Upper lobe of left lung (tissue), 6 donors: ENCODE data around the gene FCER2. TPM values are rescaled to one million over a fixed set of nuclear protein-coding genes. Genes with fewer than 3 reads are reported as not detected.
A peak's percentile ranks its signal among the peaks of the same experiment; 100 is the strongest.
"Not testable (repeated sequence)": the region's sequence is repeated elsewhere in the genome, so short reads cannot be mapped to it uniquely, and the experiment has no call there.

ENCODE experiments used
- ATAC-seq, 2 donors: fragments of 200-7000 bp; cut with Tn5 transposase; one replicate each; pipeline ENCODE4 v1.9.1; 2022; ENCODE audit warnings: mild to moderate bottlenecking in 2 of 2, moderate library complexity in 2 of 2; ENCODE audit not compliant: low FRiP score in 2 of 2
- DNase-seq, 2 donors: peaks; one replicate each; pipeline ENCODE4 v3.0.0-alpha.2; 2019 to 2020
- H3K27ac ChIP-seq, 4 donors: fragments of 200-600 bp; sonication (generic); one replicate each; pipeline ENCODE4 v1.5.1; 2016 to 2019
- H3K27me3 ChIP-seq, 4 donors: fragments of 200-600 bp; sonication (generic); one replicate each; pipeline ENCODE4 v1.5.1; 2017 to 2019
- H3K36me3 ChIP-seq, 4 donors: fragments of 200-600 bp; sonication (generic); one replicate each; pipeline ENCODE4 v1.5.1; 2016 to 2019
- H3K4me1 ChIP-seq, 4 donors: fragments of 200-600 bp; sonication (generic); one replicate each; pipeline ENCODE4 v1.5.1; 2018 to 2019
- H3K4me3 ChIP-seq, 4 donors: fragments of 200-600 bp; sonication (generic); one replicate each; pipeline ENCODE4 v1.5.1; 2017 to 2019; ENCODE audit warnings: mild to moderate bottlenecking in 2 of 4, moderate library complexity in 1 of 4
- H3K9me3 ChIP-seq, 4 donors: fragments of 200-600 bp; sonication (generic); one replicate each; pipeline ENCODE4 v1.5.1; 2018 to 2019
- EP300 ChIP-seq, 4 donors: sonication (generic); formaldehyde crosslinking; IDR thresholded peaks; one replicate each; pipeline ENCODE4 v1.5.1; 2017; ENCODE audit warnings: antibody characterized with exemption in 4 of 4, control low read depth in 2 of 4
- POLR2A ChIP-seq, 4 donors: fragments of 450-650 bp; IDR thresholded peaks; one replicate each; pipeline ENCODE4 v1.5.1; 2016 to 2017; ENCODE audit warnings: antibody characterized with exemption in 4 of 4, mild to moderate bottlenecking in 2 of 4
- POLR2AphosphoS5 ChIP-seq, 2 donors: sonication (generic); formaldehyde crosslinking; IDR thresholded peaks; one replicate each; pipeline ENCODE4 v1.5.1; 2017; ENCODE audit warnings: antibody characterized with exemption in 2 of 2
- WGBS, 2 donors: methylation state at CpG; one replicate each; pipeline ENCODE4 v1.1.5; 2017 to 2018; 5-methylcytosine and 5-hydroxymethylcytosine counted together
- total RNA-seq, 6 donors: library from RNA; depleted of rRNA in 4 of 6; stranded (reverse); fragments of >200 nt in 4 of 6; gene quantifications; one replicate each; pipeline versions ENCODE4 v1.1.0 to v1.2.1, GENCODE V29; 2016 to 2021
- TF ChIP-seq, protein P1 (sequence below), 6 experiments: fragments of 450-650 bp in 4 of 6; fragments of 200-600 bp in 2 of 6; sonication (generic) in 2 of 6; IDR thresholded peaks; one replicate each; pipeline ENCODE4 v1.5.1; 2016 to 2019; ENCODE audit warnings: antibody characterized with exemption in 6 of 6
- donor health status: DM: no; HTN: no; CAD: no; lungs with moderate emphysema.
- donor health status: DM: no; HTN: yes; CAD: no; lungs with severe emphysema.

FCER2 gene
- total RNA-seq, 6 donors from 2014 or later, result 0.83 to 2.9 TPM; not detected in 4

DNA sequence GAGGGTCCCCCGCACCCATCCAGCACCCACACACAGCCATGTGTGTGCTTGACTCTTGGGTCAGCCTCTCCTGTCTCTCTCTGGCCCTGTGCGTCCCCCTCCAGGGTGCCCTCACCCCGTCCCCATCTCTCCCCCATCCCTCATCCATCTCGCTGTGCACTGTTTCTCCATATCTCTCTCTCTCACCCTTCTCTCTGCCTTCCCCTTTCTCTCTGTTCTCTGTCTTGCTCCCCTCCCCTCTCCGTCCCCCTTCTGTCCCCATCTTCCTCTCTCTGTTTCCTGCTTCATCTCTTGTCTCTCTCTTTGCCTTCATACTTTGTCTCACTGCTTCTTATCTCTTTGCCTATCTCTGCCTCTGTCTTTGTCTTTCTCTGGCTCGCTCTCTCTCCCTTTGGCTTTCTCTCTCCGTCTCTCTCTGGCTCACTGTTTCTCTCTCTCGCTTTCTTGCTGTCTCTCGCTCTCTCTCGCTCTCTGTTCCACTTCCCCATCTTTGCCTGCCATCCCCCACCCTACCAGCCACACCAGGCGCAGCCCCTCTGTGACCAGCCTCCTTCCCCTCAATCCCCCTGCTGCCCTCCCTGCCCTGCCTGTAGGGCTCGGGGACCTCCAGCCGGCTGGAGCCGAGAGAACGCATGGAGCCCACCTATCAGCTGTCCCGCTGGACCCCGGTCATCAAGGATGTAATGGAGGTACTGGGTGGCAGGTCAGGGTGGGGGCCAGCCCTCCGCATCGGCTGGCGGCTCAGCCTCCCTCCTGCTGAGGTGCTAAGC is 56.1 kb downstream of the FCER2 start:
- Histone ChIP-seq H3K4me3 (peak overlapping the region in 1 of 4 donors; percentile 7), H3K27ac (peak overlapping the region in 2 of 4 donors; percentile 40 to 63), H3K27me3 (no peaks in the 10 kb centered on the region), H3K9me3 (no peaks in the 10 kb centered on the region), H3K36me3 (peaks cover 0 to 35% (median 19%) of the 10 kb centered on the region in 4 donors), H3K4me1 (peaks cover 0 to 9% (median 3%) of the 10 kb centered on the region in 4 donors)
- WGBS, 2 donors, result 65 to 75% methylated on average over 20 of the region's 20 CpGs
- TF ChIP-seq POLR2AphosphoS5 (IDR thresholded peaks at IDR 0.05), result no peak
- TF ChIP-seq EP300 (IDR thresholded peaks at IDR 0.05), result no peak
- TF ChIP-seq, protein P1, sequence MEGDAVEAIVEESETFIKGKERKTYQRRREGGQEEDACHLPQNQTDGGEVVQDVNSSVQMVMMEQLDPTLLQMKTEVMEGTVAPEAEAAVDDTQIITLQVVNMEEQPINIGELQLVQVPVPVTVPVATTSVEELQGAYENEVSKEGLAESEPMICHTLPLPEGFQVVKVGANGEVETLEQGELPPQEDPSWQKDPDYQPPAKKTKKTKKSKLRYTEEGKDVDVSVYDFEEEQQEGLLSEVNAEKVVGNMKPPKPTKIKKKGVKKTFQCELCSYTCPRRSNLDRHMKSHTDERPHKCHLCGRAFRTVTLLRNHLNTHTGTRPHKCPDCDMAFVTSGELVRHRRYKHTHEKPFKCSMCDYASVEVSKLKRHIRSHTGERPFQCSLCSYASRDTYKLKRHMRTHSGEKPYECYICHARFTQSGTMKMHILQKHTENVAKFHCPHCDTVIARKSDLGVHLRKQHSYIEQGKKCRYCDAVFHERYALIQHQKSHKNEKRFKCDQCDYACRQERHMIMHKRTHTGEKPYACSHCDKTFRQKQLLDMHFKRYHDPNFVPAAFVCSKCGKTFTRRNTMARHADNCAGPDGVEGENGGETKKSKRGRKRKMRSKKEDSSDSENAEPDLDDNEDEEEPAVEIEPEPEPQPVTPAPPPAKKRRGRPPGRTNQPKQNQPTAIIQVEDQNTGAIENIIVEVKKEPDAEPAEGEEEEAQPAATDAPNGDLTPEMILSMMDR (IDR thresholded peaks at IDR 0.05), result no peak
- TF ChIP-seq POLR2A (IDR thresholded peaks at IDR 0.05), result no peak
- ATAC-seq (no peak), DNase-seq (peak in 1 of 2 donors; percentile 51)

DNA sequence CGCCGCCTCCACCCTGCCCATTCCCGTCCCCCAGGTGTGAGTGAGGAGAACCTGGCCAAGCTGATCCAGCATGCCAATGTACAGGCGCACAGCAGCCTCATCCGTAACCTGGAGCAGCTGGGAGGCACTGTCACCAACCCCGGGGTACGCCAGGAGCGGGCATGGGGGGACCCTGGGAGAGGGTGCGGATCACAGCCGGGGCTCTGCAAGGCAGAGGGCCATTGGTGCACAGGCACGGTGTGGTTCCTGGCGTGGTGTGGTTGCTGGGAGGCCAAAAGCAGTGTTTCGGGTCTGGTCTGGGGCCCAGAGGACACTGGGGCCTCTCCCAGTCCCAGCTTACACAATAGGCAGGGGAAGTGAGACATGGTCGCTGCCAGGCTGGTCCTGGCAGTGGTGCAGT is 56.8 kb downstream of the FCER2 start:
- Histone ChIP-seq H3K36me3 (peaks cover 0 to 40% (median 19%) of the 10 kb centered on the region in 4 donors), H3K4me3 (no peak overlapping the region), H3K27me3 (no peaks in the 10 kb centered on the region), H3K4me1 (peaks cover 0 to 9% (median 3%) of the 10 kb centered on the region in 4 donors), H3K27ac (peak overlapping the region in 2 of 4 donors; percentile 40 to 63), H3K9me3 (no peaks in the 10 kb centered on the region)
- TF ChIP-seq POLR2A (IDR thresholded peaks at IDR 0.05), result peak in 1 of 4 donors; percentile 16
- no peak for TF ChIP-seq POLR2AphosphoS5 (IDR thresholded peaks at IDR 0.05)
- ATAC-seq (peak; percentile 23), DNase-seq (peak in 1 of 2 donors; percentile 71)
- WGBS, 2 donors, result 77 to 79% methylated on average over 5 to 10 of the region's 14 CpGs

DNA sequence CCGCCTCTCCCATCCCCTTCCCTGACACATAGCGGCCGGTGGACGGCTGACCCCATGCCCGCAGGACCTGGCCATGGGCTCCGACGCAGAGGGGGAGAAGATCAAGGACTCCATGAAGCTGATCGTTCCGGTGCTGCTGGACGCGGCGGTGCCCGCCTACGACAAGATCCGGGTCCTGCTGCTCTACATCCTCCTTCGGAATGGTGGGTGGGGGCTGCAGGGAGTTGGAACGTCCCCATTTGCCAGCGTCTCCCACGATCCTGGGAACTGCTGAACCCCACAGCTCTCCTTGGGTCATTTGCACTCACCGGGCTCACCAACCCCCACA is 57.4 kb downstream of the FCER2 start:
- H3K4me3 ChIP-seq, result no peak overlapping the region
- H3K27me3 ChIP-seq, result no peaks in the 10 kb centered on the region
- no peaks in the 10 kb centered on the region for H3K9me3 ChIP-seq
- H3K36me3 ChIP-seq, result peaks cover 0 to 45% (median 21%) of the 10 kb centered on the region in 4 donors
- WGBS, 2 donors, result 87 to 95% methylated on average over 7 to 19 of the region's 20 CpGs
- H3K27ac ChIP-seq, result peak overlapping the region in 2 of 4 donors; percentile 40 to 63
- TF ChIP-seq POLR2A (IDR thresholded peaks at IDR 0.05) (no peak), EP300 (IDR thresholded peaks at IDR 0.05) (no peak), POLR2AphosphoS5 (IDR thresholded peaks at IDR 0.05) (no peak)
- TF ChIP-seq, protein P1 (IDR thresholded peaks at IDR 0.05), result no peak
- H3K4me1 ChIP-seq, result peaks cover 0 to 16% (median 3%) of the 10 kb centered on the region in 4 donors
- no peak for ATAC-seq
- DNase-seq, result peak in 1 of 2 donors; percentile 72

DNA sequence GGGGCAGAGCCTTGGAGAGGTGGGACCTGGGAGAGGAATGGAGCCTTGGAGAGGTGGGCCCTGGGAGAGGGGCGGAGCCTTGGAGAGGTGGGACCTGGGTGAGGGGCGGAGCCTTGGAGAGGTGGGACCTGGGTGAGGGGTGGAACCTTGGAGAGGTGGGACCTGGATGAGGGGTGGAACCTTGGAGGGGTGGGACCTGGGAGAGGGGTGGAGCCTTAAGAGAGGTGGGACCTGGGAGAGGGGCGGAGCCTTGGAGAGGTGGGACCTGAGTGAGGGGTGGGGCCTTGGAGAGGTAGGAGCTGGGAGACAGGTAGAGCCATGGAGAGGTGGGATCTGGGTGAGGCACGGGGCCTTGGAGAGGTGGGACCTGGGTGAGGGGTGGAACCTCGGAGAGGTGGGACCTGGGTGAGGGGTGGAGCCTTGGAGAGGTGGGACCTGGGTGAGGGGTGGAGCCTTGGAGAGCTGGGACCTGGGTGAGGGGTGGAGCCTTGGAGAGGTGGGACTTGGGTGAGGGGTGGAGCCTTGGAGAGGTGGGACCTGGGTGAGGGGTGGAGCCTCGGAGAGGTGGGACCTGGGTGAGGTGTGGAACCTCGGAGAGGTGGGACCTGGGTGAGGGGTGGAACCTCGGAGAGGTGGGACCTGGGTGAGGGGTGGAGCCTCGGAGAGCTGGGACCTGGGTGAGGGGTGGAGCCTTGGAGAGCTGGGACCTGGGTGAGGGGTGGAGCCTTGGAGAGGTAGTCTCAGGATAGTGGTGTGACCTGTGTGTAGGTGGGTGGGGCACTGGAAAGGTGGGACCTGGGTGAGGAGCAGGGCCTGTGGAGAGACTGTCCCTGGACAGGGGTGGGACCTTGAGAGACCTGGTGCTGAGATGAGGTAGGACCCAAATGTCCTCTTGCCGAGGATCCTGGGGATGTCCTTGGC is 58.0 kb downstream of the FCER2 start:
- peak in 1 of 2 donors; percentile 64 for DNase-seq
- not testable (repeated sequence) for H3K27ac ChIP-seq, H3K4me3 ChIP-seq, ATAC-seq, H3K27me3 ChIP-seq, H3K9me3 ChIP-seq
- WGBS, 2 donors, result 67 to 85% methylated on average over 9 to 10 of the region's 10 CpGs
- H3K36me3 ChIP-seq, result peaks cover 0 to 45% (median 21%) of the 10 kb centered on the region in 4 donors
- H3K4me1 ChIP-seq, result peaks cover 0 to 22% (median 3%) of the 10 kb centered on the region in 4 donors

DNA sequence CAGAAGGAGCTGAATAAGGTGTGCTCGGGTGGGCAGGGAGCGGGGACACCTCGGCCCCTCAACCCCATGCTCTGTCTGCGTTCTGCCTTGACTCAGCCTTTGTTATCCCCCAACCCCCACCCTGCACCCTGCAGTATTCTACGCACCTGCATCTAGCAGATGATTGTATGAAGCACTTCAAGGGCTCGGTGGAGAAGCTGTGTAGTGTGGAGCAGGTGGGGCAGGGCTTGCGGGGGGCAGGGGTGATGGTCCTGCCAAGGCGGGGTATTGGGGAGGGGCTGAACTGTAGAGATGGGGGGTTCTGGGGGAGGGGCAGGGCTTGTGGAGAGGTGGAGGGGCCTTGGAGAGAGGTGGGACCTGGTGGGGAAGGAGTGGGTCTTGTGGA is 58.9 kb downstream of the FCER2 start:
- Histone ChIP-seq H3K4me3 (no peak overlapping the region), H3K27ac (no peak overlapping the region), H3K4me1 (peaks cover 0 to 29% (median 4%) of the 10 kb centered on the region in 4 donors), H3K9me3 (no peaks in the 10 kb centered on the region), H3K27me3 (no peaks in the 10 kb centered on the region), H3K36me3 (peaks cover 0 to 45% (median 21%) of the 10 kb centered on the region in 4 donors)
- no peak for TF ChIP-seq POLR2AphosphoS5 (IDR thresholded peaks at IDR 0.05)
- no peak for TF ChIP-seq EP300 (IDR thresholded peaks at IDR 0.05)
- TF ChIP-seq, protein P1 (IDR thresholded peaks at IDR 0.05), result no peak
- no peak for TF ChIP-seq POLR2A (IDR thresholded peaks at IDR 0.05)
- no peak for ATAC-seq
- no peak for DNase-seq
- whole genome bisulfite sequencing, 2 donors, result 93 to 94% methylated on average over 7 to 8 of the region's 8 CpGs
